ENCODE measurements around the gene LONP2.
"Not testable (repeated sequence)": the region's sequence is repeated elsewhere in the genome, so short reads cannot be mapped to it uniquely, and the experiment has no call there.

LONP2 gene

GRCh38 chr16:48326915-48327314, 82.8 kb downstream of the LONP2 start:
- H3K9me3 Mint-ChIP-seq = no peaks in the 10 kb centered on the region
- H3K27ac Mint-ChIP-seq = no peak overlapping the region
- peaks cover 16% of the 10 kb centered on the region for H3K36me3 Mint-ChIP-seq (ENCODE audit: low read depth)
- H3K4me3 Mint-ChIP-seq = no peak overlapping the region
- peaks cover 8% of the 10 kb centered on the region for H3K4me1 Mint-ChIP-seq (ENCODE audit: low read depth)
- H3K27me3 Mint-ChIP-seq (ENCODE audit: low read depth) = no peaks in the 10 kb centered on the region

- no peak overlapping the region for H3K4me3 Mint-ChIP-seq
- no peaks in the 10 kb centered on the region for H3K27me3 Mint-ChIP-seq (ENCODE audit: low read depth)
- H3K4me1 Mint-ChIP-seq (ENCODE audit: low read depth) = peaks cover 4% of the 10 kb centered on the region
- no peaks in the 10 kb centered on the region for H3K9me3 Mint-ChIP-seq
- H3K27ac Mint-ChIP-seq = no peak overlapping the region
- H3K36me3 Mint-ChIP-seq (ENCODE audit: low read depth) = peaks cover 13% of the 10 kb centered on the region
Measured at GRCh38 chr16:48329138-48329537, 85.0 kb downstream of the LONP2 start.

- Mint-ChIP-seq H3K27me3 (ENCODE audit: low read depth) (no peaks in the 10 kb centered on the region), H3K9me3 (no peaks in the 10 kb centered on the region), H3K4me3 (no peak overlapping the region), H3K27ac (no peak overlapping the region), H3K36me3 (ENCODE audit: low read depth) (peaks cover 18% of the 10 kb centered on the region), H3K4me1 (ENCODE audit: low read depth) (peaks cover 4% of the 10 kb centered on the region)
Measured at GRCh38 chr16:48330189-48330840, 86.2 kb downstream of the LONP2 start.

GRCh38 chr16:48330841-48331192, 86.7 kb downstream of the LONP2 start:
- Mint-ChIP-seq H3K4me1 (ENCODE audit: low read depth) (peaks cover 4% of the 10 kb centered on the region), H3K27ac (no peak overlapping the region), H3K4me3 (no peak overlapping the region), H3K9me3 (no peaks in the 10 kb centered on the region), H3K27me3 (ENCODE audit: low read depth) (no peaks in the 10 kb centered on the region), H3K36me3 (ENCODE audit: low read depth) (peaks cover 19% of the 10 kb centered on the region)

- Mint-ChIP-seq H3K4me3 (no peak overlapping the region), H3K27ac (no peak overlapping the region), H3K4me1 (ENCODE audit: low read depth) (peaks cover 3% of the 10 kb centered on the region), H3K9me3 (no peaks in the 10 kb centered on the region), H3K27me3 (ENCODE audit: low read depth) (no peaks in the 10 kb centered on the region), H3K36me3 (ENCODE audit: low read depth) (peaks cover 26% of the 10 kb centered on the region)
Measured at GRCh38 chr16:48332978-48333377, 88.9 kb downstream of the LONP2 start.

GRCh38 chr16:48334325-48334724, 90.2 kb downstream of the LONP2 start:
- Mint-ChIP-seq H3K27me3 (ENCODE audit: low read depth) (no peaks in the 10 kb centered on the region), H3K4me3 (no peak overlapping the region), H3K4me1 (ENCODE audit: low read depth) (peaks cover 3% of the 10 kb centered on the region), H3K9me3 (no peaks in the 10 kb centered on the region), H3K27ac (no peak overlapping the region), H3K36me3 (ENCODE audit: low read depth) (peaks cover 34% of the 10 kb centered on the region)

GRCh38 chr16:48335961-48336360, 91.9 kb downstream of the LONP2 start:
- Mint-ChIP-seq H3K36me3 (ENCODE audit: low read depth) (peaks cover 40% of the 10 kb centered on the region), H3K27ac (no peak overlapping the region), H3K4me3 (no peak overlapping the region), H3K4me1 (ENCODE audit: low read depth) (peaks cover 3% of the 10 kb centered on the region), H3K27me3 (ENCODE audit: low read depth) (no peaks in the 10 kb centered on the region), H3K9me3 (no peaks in the 10 kb centered on the region)

- Mint-ChIP-seq H3K27me3 (ENCODE audit: low read depth) (no peaks in the 10 kb centered on the region), H3K36me3 (ENCODE audit: low read depth) (peaks cover 42% of the 10 kb centered on the region), H3K9me3 (no peaks in the 10 kb centered on the region), H3K4me3 (no peak overlapping the region), H3K4me1 (ENCODE audit: low read depth) (no peaks in the 10 kb centered on the region), H3K27ac (no peak overlapping the region)
Measured at GRCh38 chr16:48340054-48340453, 96.0 kb downstream of the LONP2 start.

- H3K9me3 Mint-ChIP-seq = no peaks in the 10 kb centered on the region
- no peak overlapping the region for H3K4me3 Mint-ChIP-seq
- peaks cover 33% of the 10 kb centered on the region for H3K36me3 Mint-ChIP-seq (ENCODE audit: low read depth)
- no peaks in the 10 kb centered on the region for H3K27me3 Mint-ChIP-seq (ENCODE audit: low read depth)
- H3K27ac Mint-ChIP-seq = no peak overlapping the region
- H3K4me1 Mint-ChIP-seq (ENCODE audit: low read depth) = no peaks in the 10 kb centered on the region
Measured at GRCh38 chr16:48342591-48342990, 98.5 kb downstream of the LONP2 start.

- Mint-ChIP-seq H3K27ac (no peak overlapping the region), H3K4me3 (no peak overlapping the region), H3K4me1 (ENCODE audit: low read depth) (no peaks in the 10 kb centered on the region), H3K27me3 (ENCODE audit: low read depth) (no peaks in the 10 kb centered on the region), H3K9me3 (no peaks in the 10 kb centered on the region), H3K36me3 (ENCODE audit: low read depth) (peaks cover 32% of the 10 kb centered on the region)
Measured at GRCh38 chr16:48347191-48347865, 103.2 kb downstream of the LONP2 start.

GRCh38 chr16:48347980-48348379, 103.9 kb downstream of the LONP2 start:
- H3K27ac Mint-ChIP-seq = no peak overlapping the region
- H3K4me1 Mint-ChIP-seq (ENCODE audit: low read depth) = no peaks in the 10 kb centered on the region
- H3K36me3 Mint-ChIP-seq (ENCODE audit: low read depth) = peaks cover 34% of the 10 kb centered on the region
- no peak overlapping the region for H3K4me3 Mint-ChIP-seq
- no peaks in the 10 kb centered on the region for H3K27me3 Mint-ChIP-seq (ENCODE audit: low read depth)
- H3K9me3 Mint-ChIP-seq = no peaks in the 10 kb centered on the region

- H3K27me3 Mint-ChIP-seq (ENCODE audit: low read depth) = no peaks in the 10 kb centered on the region
- H3K27ac Mint-ChIP-seq = no peak overlapping the region
- no peaks in the 10 kb centered on the region for H3K9me3 Mint-ChIP-seq
- H3K36me3 Mint-ChIP-seq (ENCODE audit: low read depth) = peaks cover 38% of the 10 kb centered on the region
- peaks cover 5% of the 10 kb centered on the region for H3K4me1 Mint-ChIP-seq (ENCODE audit: low read depth)
- no peak overlapping the region for H3K4me3 Mint-ChIP-seq
Measured at GRCh38 chr16:48350736-48351135, 106.6 kb downstream of the LONP2 start.

- no peak overlapping the region for H3K27ac Mint-ChIP-seq
Measured at GRCh38 chr16:48352648-48353390, 108.7 kb downstream of the LONP2 start.

GRCh38 chr16:48353565-48354163, 109.6 kb downstream of the LONP2 start:
- H3K9me3 Mint-ChIP-seq = no peaks in the 10 kb centered on the region
- peaks cover 5% of the 10 kb centered on the region for H3K4me1 Mint-ChIP-seq (ENCODE audit: low read depth)
- no peaks in the 10 kb centered on the region for H3K27me3 Mint-ChIP-seq (ENCODE audit: low read depth)
- H3K27ac Mint-ChIP-seq = peak overlapping the region; percentile 21
- peaks cover 36% of the 10 kb centered on the region for H3K36me3 Mint-ChIP-seq (ENCODE audit: low read depth)
- no peak overlapping the region for H3K4me3 Mint-ChIP-seq

More at GRCh38 chr16:48352648-48353390, 108.7 kb downstream of the LONP2 start:
- Mint-ChIP-seq H3K4me3 (no peak overlapping the region), H3K36me3 (ENCODE audit: low read depth) (peaks cover 35% of the 10 kb centered on the region), H3K9me3 (no peaks in the 10 kb centered on the region), H3K27me3 (ENCODE audit: low read depth) (no peaks in the 10 kb centered on the region), H3K4me1 (ENCODE audit: low read depth) (peaks cover 5% of the 10 kb centered on the region)

GRCh38 chr16:48354385-48354784, 110.3 kb downstream of the LONP2 start:
- not testable (repeated sequence) for H3K4me1 Mint-ChIP-seq (ENCODE audit: low read depth); H3K27me3 Mint-ChIP-seq (ENCODE audit: low read depth); H3K4me3 Mint-ChIP-seq; H3K27ac Mint-ChIP-seq; H3K9me3 Mint-ChIP-seq
- H3K36me3 Mint-ChIP-seq (ENCODE audit: low read depth) = peaks cover 33% of the 10 kb centered on the region

Data from T-helper 1 cell treated with Interleukin-12 subunit alpha and Interleukin-12 subunit beta and Interleukin-4 antibody, amounts not matched to agents 30 μg/mL and 1 μg/mL, for 36 hours (primary cell).